Measurements from ENCODE around the gene EGFL8.

EGFL8 gene

DNA sequence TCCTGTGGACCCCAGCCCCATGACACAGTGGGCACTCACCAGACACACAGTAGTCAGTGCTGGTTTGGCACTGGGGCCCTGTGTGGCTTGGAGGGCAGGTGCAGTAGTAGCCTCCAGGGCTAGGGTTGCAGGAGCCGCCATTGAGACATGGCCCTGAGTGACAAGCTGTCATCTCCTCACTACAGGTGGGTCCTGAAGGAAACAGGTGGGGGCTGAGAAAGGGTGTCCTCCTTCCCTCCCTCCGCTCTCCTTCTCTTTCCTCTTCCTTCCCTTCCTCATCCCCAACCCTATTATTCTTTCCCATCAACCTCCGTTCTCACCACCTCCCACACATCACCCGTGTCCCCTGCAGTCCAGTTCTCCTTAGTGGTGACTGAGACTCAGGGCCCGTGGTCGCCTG is 49.3 kb downstream of the EGFL8 start:
- DNase-seq = no peak
- no peak overlapping the region for H3K4me3 Mint-ChIP-seq
- no peaks in the 10 kb centered on the region for H3K9me3 Mint-ChIP-seq
- H3K4me1 Mint-ChIP-seq = no peaks in the 10 kb centered on the region
- H3K36me3 Mint-ChIP-seq = no peaks in the 10 kb centered on the region
- peaks cover 21% of the 10 kb centered on the region for H3K27me3 Mint-ChIP-seq
- CTCF ChIA-PET = no interaction called here
- H3K27ac Mint-ChIP-seq = no peak overlapping the region

- H3K27ac Mint-ChIP-seq = no peak overlapping the region
- no peaks in the 10 kb centered on the region for H3K9me3 Mint-ChIP-seq
- no peak overlapping the region for H3K4me3 Mint-ChIP-seq
- no peaks in the 10 kb centered on the region for H3K4me1 Mint-ChIP-seq
- CTCF ChIA-PET = no interaction called here
- DNase-seq = no peak
- no peaks in the 10 kb centered on the region for H3K36me3 Mint-ChIP-seq
- H3K27me3 Mint-ChIP-seq = peaks cover 21% of the 10 kb centered on the region
Measured at GRCh38 chr6:32214126-32214525, 49.7 kb downstream of the EGFL8 start.

- Mint-ChIP-seq H3K27ac (no peak overlapping the region), H3K4me3 (no peak overlapping the region), H3K9me3 (no peaks in the 10 kb centered on the region), H3K27me3 (peaks cover 21% of the 10 kb centered on the region), H3K36me3 (no peaks in the 10 kb centered on the region), H3K4me1 (no peaks in the 10 kb centered on the region)
- no peak for DNase-seq
- CTCF ChIA-PET = no interaction called here
Measured at GRCh38 chr6:32215617-32216016, 51.2 kb downstream of the EGFL8 start.

DNA sequence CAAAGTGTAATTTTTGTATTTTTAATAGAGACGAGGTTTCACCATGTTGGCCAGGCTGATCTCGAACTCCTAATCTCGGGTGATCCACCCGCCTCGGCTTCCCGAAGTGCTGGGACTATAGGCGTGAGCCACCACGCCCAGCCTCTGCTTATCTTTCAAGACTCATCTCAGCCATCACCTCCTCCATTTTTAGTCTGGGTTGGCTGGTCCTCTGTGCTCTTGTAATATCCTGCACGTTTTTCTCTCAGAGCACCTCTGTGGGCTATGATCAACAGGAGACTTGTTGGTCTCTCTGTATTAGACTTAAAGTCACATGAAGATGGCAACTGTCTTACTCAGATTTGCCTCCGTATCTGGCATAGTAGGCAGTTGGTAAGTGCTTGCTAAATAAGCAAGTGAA is 51.9 kb downstream of the EGFL8 start:
- no peak overlapping the region for H3K4me3 Mint-ChIP-seq
- CTCF ChIA-PET = no interaction called here

DNA sequence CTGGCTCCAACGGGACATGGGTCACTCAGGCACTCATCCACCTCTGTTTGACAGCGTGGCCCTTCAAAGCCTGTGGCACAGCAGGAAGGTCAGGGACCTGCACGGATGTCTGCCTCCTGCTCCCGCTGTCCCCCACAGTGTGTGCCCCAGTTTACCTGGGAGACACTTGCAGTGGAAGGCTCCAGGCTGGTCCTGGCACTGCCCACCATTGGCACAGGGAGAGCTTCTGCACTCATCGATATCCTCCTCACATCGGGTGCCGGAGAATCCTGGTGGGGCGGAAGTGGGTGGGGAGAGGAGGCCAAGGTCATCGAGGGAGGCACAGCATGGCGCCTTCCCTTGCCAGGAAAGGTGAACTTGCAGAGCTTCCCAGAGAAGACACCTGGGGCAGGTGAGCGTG is 52.6 kb downstream of the EGFL8 start:
- Mint-ChIP-seq H3K27me3 (peaks cover 21% of the 10 kb centered on the region), H3K4me1 (no peaks in the 10 kb centered on the region), H3K27ac (no peak overlapping the region), H3K36me3 (no peaks in the 10 kb centered on the region), H3K9me3 (no peaks in the 10 kb centered on the region), H3K4me3 (no peak overlapping the region)
- CTCF ChIA-PET = interaction anchor here (1.0 kb wide), 1 partner anchor 21 kb away, joined by 3 read pairs; no protein-coding TSS in a partner anchor
- no peak for DNase-seq

More for the DNA sequence above, 51.9 kb downstream of the EGFL8 start:
- no peak overlapping the region for H3K27ac Mint-ChIP-seq
- H3K4me1 Mint-ChIP-seq = no peaks in the 10 kb centered on the region
- H3K36me3 Mint-ChIP-seq = no peaks in the 10 kb centered on the region
- H3K27me3 Mint-ChIP-seq = peaks cover 21% of the 10 kb centered on the region
- DNase-seq = no peak
- H3K9me3 Mint-ChIP-seq = no peaks in the 10 kb centered on the region
